Natural killer cell (primary cell): ENCODE data around the gene RASSF3. TPM values are rescaled to one million over a fixed set of nuclear protein-coding genes. Genes with fewer than 3 reads are reported as not detected.
A peak's percentile ranks its signal among the peaks of the same experiment; 100 is the strongest.
"Not testable (repeated sequence)": the region's sequence is repeated elsewhere in the genome, so short reads cannot be mapped to it uniquely, and the experiment has no call there.

Experiments
- ATAC-seq, 3 donors: fragments of 150-1000 bp in 2 of 3; fragments of 200-7000 bp in 1 of 3; cut with Tn5 transposase; 1 replicate in 1 of 3; 2 replicates in 2 of 3; pipeline ENCODE4 v1.10.0; 2021; ENCODE audit warnings: mild to moderate bottlenecking in 2 of 3, moderate library complexity in 2 of 3
- DNase-seq, 2 donors: peaks; one replicate each; pipeline versions ENCODE4 v3.0.0 to v3.0.0-alpha.2; 2013 to 2021; ENCODE audit warnings: mixed read lengths in 1 of 2
- H3K27ac ChIP-seq: one replicate; pipeline ENCODE4 v1.5.1; 2013; ENCODE audit warnings: mild to moderate bottlenecking, low read length
- H3K27me3 ChIP-seq: one replicate; pipeline ENCODE4 v1.6.1; 2013; ENCODE audit warnings: low read length; ENCODE audit not compliant: control insufficient read depth, insufficient read depth
- H3K36me3 ChIP-seq: one replicate; pipeline ENCODE4 v1.6.1; 2013; ENCODE audit warnings: low read length; ENCODE audit not compliant: control insufficient read depth, insufficient read depth
- H3K4me1 ChIP-seq: one replicate; pipeline ENCODE4 v1.6.1; 2013; ENCODE audit warnings: low read length; ENCODE audit not compliant: control insufficient read depth, insufficient read depth
- H3K4me3 ChIP-seq: one replicate; pipeline ENCODE4 v1.5.1; 2013; ENCODE audit warnings: low read length
- H3K9me3 ChIP-seq: one replicate; pipeline ENCODE4 v1.6.1; 2013; ENCODE audit warnings: low read length; ENCODE audit not compliant: control insufficient read depth, insufficient read depth
- H3K27ac Mint-ChIP-seq, 2 donors: one replicate each; pipeline ENCODE4 v1.8.0; 2022; ENCODE audit warnings: mild to moderate bottlenecking in 2 of 2, mixed read lengths in 2 of 2, moderate library complexity in 1 of 2
- H3K27me3 Mint-ChIP-seq, 2 donors: one replicate each; pipeline ENCODE4 v1.8.0; 2022; ENCODE audit warnings: low read depth in 2 of 2, mixed read lengths in 2 of 2
- H3K36me3 Mint-ChIP-seq: one replicate; pipeline ENCODE4 v1.8.0; 2022; ENCODE audit warnings: mixed read lengths
- H3K4me1 Mint-ChIP-seq, 2 donors: one replicate each; pipeline ENCODE4 v1.8.0; 2022; ENCODE audit warnings: mixed read lengths in 2 of 2
- H3K4me3 Mint-ChIP-seq: one replicate; pipeline ENCODE4 v1.8.0; 2022; ENCODE audit warnings: mild to moderate bottlenecking, moderate library complexity, mixed read lengths
- H3K9me3 Mint-ChIP-seq, 2 donors: one replicate each; pipeline ENCODE4 v1.8.0; 2022; ENCODE audit warnings: mixed read lengths in 2 of 2
- WGBS: methylation state at CpG from one replicate; pipeline ENCODE4 v1.1.7; 2013; ENCODE audit warnings: missing lambda C conversion rate; ENCODE audit not compliant: insufficient coverage; 5-methylcytosine and 5-hydroxymethylcytosine counted together
- intact Hi-C: fragments of 100-400 bp; cut with micrococcal nuclease; formaldehyde crosslinking; loops from one replicate; pipeline ENCODE4 v1.14.2; 2022
- total RNA-seq, 4 donors: library from RNA; stranded (reverse); fragments of 120-200 nt in 1 of 4; gene quantifications; one replicate each; pipeline versions ENCODE4 v1.2.3 to v1.2.4, GENCODE V29; 2013 to 2022
- TF ChIP-seq, protein P1 (sequence below): fragments of 200-600 bp; IDR thresholded peaks from one replicate; pipeline ENCODE4 v1.8.0; 2022; ENCODE audit warnings: antibody characterized with exemption

The RASSF3 gene
- total RNA-seq, 3 donors from 2014 or later (not counting 1 experiment from before 2014, with no cell fraction given), result 63.4 to 105 (median 80.5) TPM

DNA sequence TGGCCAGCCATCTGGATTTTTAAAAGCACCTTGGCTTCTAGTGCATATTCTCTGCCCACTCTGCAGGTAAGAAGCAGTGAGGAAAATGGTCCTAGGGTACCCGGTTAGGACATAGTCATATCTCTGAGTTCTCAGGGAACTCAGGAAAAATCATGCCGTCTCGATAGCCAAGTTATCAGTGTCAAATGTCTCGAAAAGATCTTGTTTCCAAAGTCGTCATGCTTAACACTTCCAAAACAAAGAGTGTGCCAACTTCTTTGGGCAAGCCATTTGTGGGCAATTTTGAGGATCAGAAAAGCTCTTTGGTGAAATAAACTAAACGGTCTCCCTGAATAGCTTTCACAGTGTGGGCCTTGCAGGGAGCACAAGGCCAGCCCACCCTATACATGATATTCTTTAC is 39.2 kb downstream of the RASSF3 start:
- Histone ChIP-seq H3K9me3 (no peaks in the 10 kb centered on the region), H3K36me3 (peaks cover 15% of the 10 kb centered on the region), H3K4me3 (no peak overlapping the region), H3K27ac (no peak overlapping the region), H3K27me3 (no peaks in the 10 kb centered on the region), H3K4me1 (peaks cover 23% of the 10 kb centered on the region)
- TF ChIP-seq, protein P1, sequence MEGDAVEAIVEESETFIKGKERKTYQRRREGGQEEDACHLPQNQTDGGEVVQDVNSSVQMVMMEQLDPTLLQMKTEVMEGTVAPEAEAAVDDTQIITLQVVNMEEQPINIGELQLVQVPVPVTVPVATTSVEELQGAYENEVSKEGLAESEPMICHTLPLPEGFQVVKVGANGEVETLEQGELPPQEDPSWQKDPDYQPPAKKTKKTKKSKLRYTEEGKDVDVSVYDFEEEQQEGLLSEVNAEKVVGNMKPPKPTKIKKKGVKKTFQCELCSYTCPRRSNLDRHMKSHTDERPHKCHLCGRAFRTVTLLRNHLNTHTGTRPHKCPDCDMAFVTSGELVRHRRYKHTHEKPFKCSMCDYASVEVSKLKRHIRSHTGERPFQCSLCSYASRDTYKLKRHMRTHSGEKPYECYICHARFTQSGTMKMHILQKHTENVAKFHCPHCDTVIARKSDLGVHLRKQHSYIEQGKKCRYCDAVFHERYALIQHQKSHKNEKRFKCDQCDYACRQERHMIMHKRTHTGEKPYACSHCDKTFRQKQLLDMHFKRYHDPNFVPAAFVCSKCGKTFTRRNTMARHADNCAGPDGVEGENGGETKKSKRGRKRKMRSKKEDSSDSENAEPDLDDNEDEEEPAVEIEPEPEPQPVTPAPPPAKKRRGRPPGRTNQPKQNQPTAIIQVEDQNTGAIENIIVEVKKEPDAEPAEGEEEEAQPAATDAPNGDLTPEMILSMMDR, result no peak
- Mint-ChIP-seq H3K4me1 (peaks cover 53 to 60% of the 10 kb centered on the region in 2 donors), H3K9me3 (no peaks in the 10 kb centered on the region), H3K27ac (peak overlapping the region; percentile 38 to 52), H3K27me3 (no peaks in the 10 kb centered on the region), H3K4me3 (no peak overlapping the region), H3K36me3 (no peaks in the 10 kb centered on the region)
- WGBS, result 94% methylated on average over 6 of the region's 6 CpGs
- intact Hi-C loops, result no loop called here
- no peak for DNase-seq
- ATAC-seq, result no peak

DNA sequence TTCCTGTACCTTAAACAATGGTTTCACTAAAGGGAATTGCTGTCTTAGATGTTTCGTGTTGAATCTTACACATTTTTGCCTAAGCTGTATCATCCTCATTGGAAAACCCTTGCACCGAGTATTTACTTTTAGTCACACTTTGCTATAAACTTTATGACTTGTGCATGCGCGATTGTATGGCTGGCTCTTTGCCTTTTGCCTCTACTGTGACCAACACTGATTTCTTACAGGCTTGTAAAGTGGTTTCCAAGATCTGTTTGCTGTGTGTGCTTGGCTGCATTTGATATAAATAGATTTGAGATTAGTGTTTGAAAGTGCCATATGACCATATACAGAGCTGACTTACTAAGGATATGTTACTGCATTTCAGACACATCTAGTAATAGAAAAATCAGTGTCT is 40.5 kb downstream of the RASSF3 start:
- Mint-ChIP-seq H3K4me1 (peaks cover 51 to 59% of the 10 kb centered on the region in 2 donors), H3K4me3 (no peak overlapping the region), H3K27me3 (no peaks in the 10 kb centered on the region), H3K9me3 (no peaks in the 10 kb centered on the region), H3K36me3 (no peaks in the 10 kb centered on the region), H3K27ac (peak overlapping the region; percentile 32 to 45)
- peaks cover 11% of the 10 kb centered on the region for H3K36me3 ChIP-seq
- intact Hi-C loops, result no loop called here
- no peak overlapping the region for H3K27ac ChIP-seq
- H3K27me3 ChIP-seq, result no peaks in the 10 kb centered on the region
- DNase-seq, result no peak
- H3K4me1 ChIP-seq, result peaks cover 21% of the 10 kb centered on the region
- 97% methylated on average over 4 of the region's 4 CpGs for WGBS
- H3K9me3 ChIP-seq, result no peaks in the 10 kb centered on the region
- ATAC-seq, result no peak
- H3K4me3 ChIP-seq, result no peak overlapping the region
- TF ChIP-seq, protein P1, result no peak

DNA sequence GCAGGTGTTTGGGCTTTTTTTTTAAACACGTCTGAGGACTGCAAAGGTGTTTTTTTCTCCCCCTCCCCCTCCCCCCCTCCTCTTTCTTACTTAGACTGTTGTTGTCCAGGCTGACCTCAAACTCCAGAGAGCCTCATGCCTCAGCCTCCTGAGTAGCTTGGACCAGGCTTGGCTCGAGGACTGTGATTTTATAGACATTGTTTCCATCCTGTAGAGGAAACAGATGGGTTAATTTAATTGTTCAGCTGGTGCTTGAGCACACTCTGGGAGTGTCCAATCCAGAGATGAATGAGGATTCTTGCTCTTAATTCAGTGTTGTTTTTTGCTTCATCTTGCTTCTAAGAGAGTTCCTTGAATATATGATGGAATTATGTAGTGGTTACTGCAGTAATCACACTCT is 42.1 kb downstream of the RASSF3 start:
- peaks cover 11% of the 10 kb centered on the region for H3K36me3 ChIP-seq
- Mint-ChIP-seq H3K4me1 (peaks cover 55 to 62% of the 10 kb centered on the region in 2 donors), H3K27me3 (no peaks in the 10 kb centered on the region), H3K36me3 (no peaks in the 10 kb centered on the region), H3K9me3 (no peaks in the 10 kb centered on the region), H3K27ac (peak overlapping the region; percentile 47 to 80), H3K4me3 (peak overlapping the region; percentile 37)
- peak in 1 of 2 donors; percentile 6 for DNase-seq
- intact Hi-C loops, result no loop called here
- H3K27ac ChIP-seq, result no peak overlapping the region
- TF ChIP-seq, protein P1, result no peak
- peaks cover 29% of the 10 kb centered on the region for H3K4me1 ChIP-seq
- H3K9me3 ChIP-seq, result no peaks in the 10 kb centered on the region
- no peak for ATAC-seq
- WGBS, result 61% methylated on average over 2 of the region's 2 CpGs
- H3K27me3 ChIP-seq, result no peaks in the 10 kb centered on the region
- H3K4me3 ChIP-seq, result no peak overlapping the region

DNA sequence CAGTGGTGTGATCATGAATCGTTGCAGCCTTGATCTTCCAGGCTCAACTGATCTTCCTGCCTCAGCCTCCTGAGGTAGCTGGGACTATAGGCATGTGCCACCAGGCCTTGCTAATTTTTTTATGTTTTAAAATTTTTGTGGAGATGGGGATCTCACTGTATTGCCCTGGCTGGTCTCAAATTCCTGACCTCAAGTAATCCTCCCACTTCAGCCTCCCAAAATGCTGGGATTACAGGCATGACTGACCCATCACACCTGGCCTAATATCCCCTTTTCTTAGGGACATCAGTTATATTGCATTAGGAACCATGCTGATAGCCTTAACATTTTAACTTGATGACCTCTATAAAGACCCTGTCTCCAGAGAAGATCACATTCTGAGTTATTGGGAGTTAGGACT is 42.8 kb downstream of the RASSF3 start:
- no peak overlapping the region for H3K4me3 Mint-ChIP-seq
- peaks cover 57 to 63% of the 10 kb centered on the region in 2 donors for H3K4me1 Mint-ChIP-seq
- DNase-seq (no peak), ATAC-seq (no peak)
- TF ChIP-seq, protein P1, result no peak
- no peaks in the 10 kb centered on the region for H3K27me3 Mint-ChIP-seq
- Histone ChIP-seq H3K36me3 (peaks cover 11% of the 10 kb centered on the region), H3K27me3 (no peaks in the 10 kb centered on the region), H3K9me3 (no peaks in the 10 kb centered on the region), H3K4me1 (peaks cover 30% of the 10 kb centered on the region), H3K4me3 (no peak overlapping the region), H3K27ac (no peak overlapping the region)
- no peaks in the 10 kb centered on the region for H3K9me3 Mint-ChIP-seq
- intact Hi-C loops, result no loop called here
- 94% methylated on average over 1 of the region's 1 CpG for WGBS
- no peaks in the 10 kb centered on the region for H3K36me3 Mint-ChIP-seq
- H3K27ac Mint-ChIP-seq, result peak overlapping the region; percentile 47 to 80

DNA sequence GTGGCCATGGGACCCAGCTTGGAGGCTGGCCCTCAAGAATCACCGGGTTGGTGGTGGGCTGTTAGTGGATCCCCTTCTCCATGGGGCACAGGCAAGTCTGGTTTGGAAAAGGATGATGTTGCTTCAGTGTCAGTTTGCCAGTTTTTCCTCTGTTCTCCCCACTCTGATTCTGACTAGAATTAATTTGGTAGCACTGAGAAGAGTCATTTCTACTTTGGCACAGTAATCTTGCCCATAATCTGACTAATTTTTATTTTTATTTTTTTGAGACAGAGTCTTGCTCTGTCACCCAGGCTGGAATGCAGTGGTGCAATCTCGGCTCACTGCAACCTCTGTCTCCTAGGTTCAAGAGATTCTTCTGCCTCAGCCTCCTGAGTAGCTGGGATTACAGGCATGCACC is 43.6 kb downstream of the RASSF3 start:
- H3K9me3 ChIP-seq, H3K27me3 Mint-ChIP-seq, H3K36me3 Mint-ChIP-seq, H3K36me3 ChIP-seq, intact Hi-C loops, H3K9me3 Mint-ChIP-seq, H3K27me3 ChIP-seq, H3K4me3 ChIP-seq, H3K4me3 Mint-ChIP-seq, H3K27ac ChIP-seq, ATAC-seq, DNase-seq: not testable (repeated sequence)
- peaks cover 36% of the 10 kb centered on the region for H3K4me1 ChIP-seq
- 96% methylated on average over 2 of the region's 2 CpGs for WGBS
- Mint-ChIP-seq H3K4me1 (peaks cover 61 to 68% of the 10 kb centered on the region in 2 donors), H3K27ac (peak overlapping the region; percentile 47 to 80)
